GM21717 (cell line): ENCODE results near the gene ADAM19.

Experiments
- ATAC-seq: cut with Tn5 transposase; IDR thresholded peaks from one replicate; pipeline ENCODE4 v1.9.1; 2021; ENCODE audit warnings: mild to moderate bottlenecking, moderate library complexity; ENCODE audit not compliant: unreplicated experiment

The ADAM19 gene

GRCh38 chr5:157469073-157469472 is 106.5 kb downstream of the ADAM19 start:
- no peak for ATAC-seq

GRCh38 chr5:157468293-157468965 is 107.1 kb downstream of the ADAM19 start:
- ATAC-seq = no peak

GRCh38 chr5:157464519-157465171 is 110.9 kb downstream of the ADAM19 start:
- peak; percentile 92 for ATAC-seq

- no peak for ATAC-seq
Measured at GRCh38 chr5:157463621-157464518, 111.7 kb downstream of the ADAM19 start.

- no peak for ATAC-seq
Measured at GRCh38 chr5:157463081-157463480, 112.5 kb downstream of the ADAM19 start.

- ATAC-seq = no peak
Measured at GRCh38 chr5:157460921-157461792, 114.4 kb downstream of the ADAM19 start.

GRCh38 chr5:157459715-157460599 is 115.6 kb downstream of the ADAM19 start, which contains the start of gene NIPAL4:
Gene NIPAL4 (plus strand): TSS chr5:157460213. CDS start chr5:157460321, 108 bp downstream.
- ATAC-seq = no peak

GRCh38 chr5:157458835-157459234 is 116.7 kb downstream of the ADAM19 start:
- no peak for ATAC-seq

GRCh38 chr5:157457391-157457790 is 118.2 kb downstream of the ADAM19 start:
- no peak for ATAC-seq

- ATAC-seq = no peak
Measured at GRCh38 chr5:157456301-157456700, 119.3 kb downstream of the ADAM19 start.

GRCh38 chr5:157455057-157455456 is 120.5 kb downstream of the ADAM19 start:
- no peak for ATAC-seq

GRCh38 chr5:157454273-157454672 is 121.3 kb downstream of the ADAM19 start:
- ATAC-seq = no peak

- ATAC-seq = no peak
Measured at GRCh38 chr5:157451806-157452205, 123.8 kb downstream of the ADAM19 start.

GRCh38 chr5:157450024-157450423 is 125.6 kb downstream of the ADAM19 start:
- no peak for ATAC-seq

GRCh38 chr5:157449011-157449723 is 126.4 kb downstream of the ADAM19 start:
- ATAC-seq = no peak

GRCh38 chr5:157447201-157447637 is 128.4 kb downstream of the ADAM19 start:
- ATAC-seq = no peak

GRCh38 chr5:157446412-157446935 is 129.1 kb downstream of the ADAM19 start:
- ATAC-seq = no peak

GRCh38 chr5:157445745-157446411 is 129.7 kb downstream of the ADAM19 start:
- ATAC-seq = no peak
